GM12864 (cell line): ENCODE data around the gene SYNM.

ENCODE experiments used
- DNase-seq: peaks from one replicate; pipeline ENCODE4 v3.0.0-alpha.2; 2011; ENCODE audit warnings: low read depth
- H3K4me3 ChIP-seq: 2 replicates; pipeline ENCODE4 v1.5.1; 2011; ENCODE audit warnings: mild to moderate bottlenecking, low read depth, low read length, control low read depth
- CTCF ChIP-seq: IDR thresholded peaks from 2 replicates; pipeline ENCODE4 v1.5.1; 2011; ENCODE audit warnings: low read depth, mild to moderate bottlenecking, moderate library complexity, low read length, control low read depth, inconsistent platforms; ENCODE audit errors: missing control alignments

SYNM gene

GRCh38 chr15:99137877-99138276 is 33.0 kb downstream of the SYNM start:
- TF ChIP-seq CTCF: no peak
- DNase-seq: no peak
- no peak overlapping the region for H3K4me3 ChIP-seq

DNA sequence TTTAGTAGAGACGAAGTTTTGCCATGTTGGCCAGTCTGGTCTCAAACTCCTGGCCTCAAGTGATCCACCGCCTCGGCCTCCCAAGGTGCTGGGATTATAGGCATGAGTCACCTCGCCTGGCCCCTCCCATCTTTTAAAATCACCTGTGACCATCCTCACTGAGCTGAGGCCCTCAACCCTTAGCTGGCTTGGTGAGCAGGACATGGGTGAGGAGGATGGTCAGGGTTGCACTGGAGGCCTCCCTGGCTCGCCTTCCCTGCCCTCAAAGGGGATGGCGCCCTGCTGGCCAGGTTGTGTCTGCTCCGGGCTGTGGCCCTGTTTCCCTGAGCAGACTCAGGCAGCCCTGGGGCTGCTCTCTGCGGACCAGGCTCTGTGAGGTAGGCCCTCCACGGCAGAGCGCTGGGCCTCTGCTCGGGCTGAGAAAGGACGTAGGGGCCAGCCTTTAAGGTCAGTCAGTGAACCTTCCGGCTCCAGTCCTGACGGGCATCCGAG is 33.7 kb downstream of the SYNM start:
- no peak for TF ChIP-seq CTCF
- DNase-seq: no peak

GRCh38 chr15:99139276-99139675 is 34.4 kb downstream of the SYNM start:
- H3K4me3 ChIP-seq: no peak overlapping the region
- no peak for TF ChIP-seq CTCF
- no peak for DNase-seq

More for the DNA sequence above, 33.7 kb downstream of the SYNM start:
- no peak overlapping the region for H3K4me3 ChIP-seq

- TF ChIP-seq CTCF: no peak
- no peak overlapping the region for H3K4me3 ChIP-seq
- DNase-seq: no peak
Observed at GRCh38 chr15:99140590-99140989, 35.7 kb downstream of the SYNM start.

DNA sequence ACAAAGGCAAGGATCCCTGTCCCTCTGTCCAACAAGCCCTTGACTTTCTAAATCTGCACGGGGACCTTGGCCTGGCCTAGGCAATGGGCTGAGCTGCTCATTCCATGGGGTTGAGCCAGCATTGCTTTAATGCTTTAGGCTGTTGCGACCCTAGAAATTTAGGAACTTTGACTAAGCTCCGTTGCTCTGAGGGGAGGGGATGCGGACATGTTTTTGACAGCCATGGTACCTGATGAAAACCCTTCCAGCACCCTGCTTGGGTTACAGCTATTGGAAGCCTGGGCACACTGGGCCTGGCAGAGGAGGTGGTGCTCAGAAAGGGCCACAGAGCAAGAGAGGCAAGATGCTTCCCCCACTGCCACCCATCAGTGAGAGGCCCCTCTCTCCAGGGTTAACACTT is 37.1 kb downstream of the SYNM start:
- no peak overlapping the region for H3K4me3 ChIP-seq
- DNase-seq: no peak
- no peak for TF ChIP-seq CTCF

- TF ChIP-seq CTCF: no peak
- H3K4me3 ChIP-seq: no peak overlapping the region
- DNase-seq: no peak
Observed at GRCh38 chr15:99142562-99142961, 37.7 kb downstream of the SYNM start.

DNA sequence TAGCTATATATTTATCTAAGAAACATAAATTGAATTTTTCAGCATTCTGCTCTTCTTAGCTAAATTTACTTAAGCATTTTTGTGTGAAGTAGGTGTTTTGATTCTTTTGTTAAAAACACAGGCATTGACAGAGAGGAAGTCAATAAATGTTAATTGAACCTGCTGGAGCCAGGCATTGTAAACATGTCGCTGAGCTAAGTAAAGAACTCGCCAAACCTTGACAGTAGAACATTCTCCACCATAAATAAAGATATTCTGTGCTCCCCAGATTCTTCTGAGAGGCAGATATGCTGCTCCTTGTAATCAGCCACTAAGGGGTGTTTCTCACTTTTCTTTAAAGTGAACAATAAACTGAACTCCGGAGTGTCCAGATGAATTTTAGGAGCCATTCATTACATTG is 38.4 kb downstream of the SYNM start:
- no peak for TF ChIP-seq CTCF
- no peak for DNase-seq
- H3K4me3 ChIP-seq: no peak overlapping the region
